H1 (cell line): ENCODE results near the gene IL7R. TPM values are rescaled to one million over a fixed set of nuclear protein-coding genes. Genes with fewer than 3 reads are reported as not detected.

Source experiments
- EP300 ChIP-seq, 2 experiments: IDR thresholded peaks; 1 replicate in 1 of 2; 2 replicates in 1 of 2; pipeline ENCODE4 v1.6.1; 2011 to 2012; ENCODE audit warnings: low read depth in 2 of 2, low read length in 2 of 2, mild to moderate bottlenecking in 2 of 2, borderline replicate concordance in 1 of 2, inconsistent platforms in 1 of 2, moderate library complexity in 1 of 2
- MAFK ChIP-seq: IDR thresholded peaks from 2 replicates; pipeline ENCODE4 v1.6.1; 2012; ENCODE audit warnings: low read depth, mild to moderate bottlenecking, improper control_type of control experiment, low read length
- POLR2AphosphoS5 ChIP-seq: IDR thresholded peaks from 2 replicates; pipeline ENCODE4 v1.6.1; 2011; ENCODE audit warnings: low read depth, low read length
- SP1 ChIP-seq: IDR thresholded peaks from 2 replicates; pipeline ENCODE4 v1.6.1; 2011; ENCODE audit warnings: low read depth, low read length
- SUZ12 ChIP-seq: fragments of 200-600 bp; sonication (generic); IDR thresholded peaks from 2 replicates; pipeline ENCODE4 v1.6.1; 2012; ENCODE audit warnings: mild to moderate bottlenecking, inconsistent platforms, low read length, moderate library complexity, mixed read lengths
- TBP ChIP-seq: IDR thresholded peaks from 2 replicates; pipeline ENCODE4 v1.6.1; 2011; ENCODE audit warnings: low read depth, low read length, improper control_type of control experiment
- polyA plus RNA-seq, 7 experiments: library from polyadenylated mRNA; depleted of rRNA in 3 of 7; stranded (reverse) in 5 of 7; unstranded in 2 of 7; fragments of >200 nt in 5 of 7; fragments of 200-250 nt in 2 of 7; gene quantifications; 1 replicate in 5 of 7; 2 replicates in 1 of 7; 4 replicates in 1 of 7; pipeline versions ENCODE4 v1.2.1 to v1.2.3, GENCODE V29; 2011 to 2013; ENCODE audit warnings: missing spikeins in 2 of 7, mixed read lengths in 2 of 7
- total RNA-seq: library from RNA; stranded (reverse); fragmentation: NEBNext Ultra II Directional; extraction: Animal tissue kit (Norgen Biotek cat#: 25700); gene quantifications from 2 replicates; pipeline ENCODE4 v1.2.1, GENCODE V29; 2021
- TF ChIP-seq, protein P1 (sequence below): fragments of 300-600 bp; sonication (generic); IDR thresholded peaks from 2 replicates; pipeline ENCODE4 v1.7.1; 2012; ENCODE audit warnings: low read length, moderate library complexity, mild to moderate bottlenecking, inconsistent platforms; ENCODE audit not compliant: insufficient replicate concordance

The IL7R gene
- total and polyA plus RNA-seq, 2 of the 8 experiments (the other 6 are each of a cell fraction or from before 2014, with no cell fraction given) = not detected

GRCh38 chr5:35894131-35894530 lies 37.4 kb downstream of the IL7R start (continued):
- TF ChIP-seq, protein P1, sequence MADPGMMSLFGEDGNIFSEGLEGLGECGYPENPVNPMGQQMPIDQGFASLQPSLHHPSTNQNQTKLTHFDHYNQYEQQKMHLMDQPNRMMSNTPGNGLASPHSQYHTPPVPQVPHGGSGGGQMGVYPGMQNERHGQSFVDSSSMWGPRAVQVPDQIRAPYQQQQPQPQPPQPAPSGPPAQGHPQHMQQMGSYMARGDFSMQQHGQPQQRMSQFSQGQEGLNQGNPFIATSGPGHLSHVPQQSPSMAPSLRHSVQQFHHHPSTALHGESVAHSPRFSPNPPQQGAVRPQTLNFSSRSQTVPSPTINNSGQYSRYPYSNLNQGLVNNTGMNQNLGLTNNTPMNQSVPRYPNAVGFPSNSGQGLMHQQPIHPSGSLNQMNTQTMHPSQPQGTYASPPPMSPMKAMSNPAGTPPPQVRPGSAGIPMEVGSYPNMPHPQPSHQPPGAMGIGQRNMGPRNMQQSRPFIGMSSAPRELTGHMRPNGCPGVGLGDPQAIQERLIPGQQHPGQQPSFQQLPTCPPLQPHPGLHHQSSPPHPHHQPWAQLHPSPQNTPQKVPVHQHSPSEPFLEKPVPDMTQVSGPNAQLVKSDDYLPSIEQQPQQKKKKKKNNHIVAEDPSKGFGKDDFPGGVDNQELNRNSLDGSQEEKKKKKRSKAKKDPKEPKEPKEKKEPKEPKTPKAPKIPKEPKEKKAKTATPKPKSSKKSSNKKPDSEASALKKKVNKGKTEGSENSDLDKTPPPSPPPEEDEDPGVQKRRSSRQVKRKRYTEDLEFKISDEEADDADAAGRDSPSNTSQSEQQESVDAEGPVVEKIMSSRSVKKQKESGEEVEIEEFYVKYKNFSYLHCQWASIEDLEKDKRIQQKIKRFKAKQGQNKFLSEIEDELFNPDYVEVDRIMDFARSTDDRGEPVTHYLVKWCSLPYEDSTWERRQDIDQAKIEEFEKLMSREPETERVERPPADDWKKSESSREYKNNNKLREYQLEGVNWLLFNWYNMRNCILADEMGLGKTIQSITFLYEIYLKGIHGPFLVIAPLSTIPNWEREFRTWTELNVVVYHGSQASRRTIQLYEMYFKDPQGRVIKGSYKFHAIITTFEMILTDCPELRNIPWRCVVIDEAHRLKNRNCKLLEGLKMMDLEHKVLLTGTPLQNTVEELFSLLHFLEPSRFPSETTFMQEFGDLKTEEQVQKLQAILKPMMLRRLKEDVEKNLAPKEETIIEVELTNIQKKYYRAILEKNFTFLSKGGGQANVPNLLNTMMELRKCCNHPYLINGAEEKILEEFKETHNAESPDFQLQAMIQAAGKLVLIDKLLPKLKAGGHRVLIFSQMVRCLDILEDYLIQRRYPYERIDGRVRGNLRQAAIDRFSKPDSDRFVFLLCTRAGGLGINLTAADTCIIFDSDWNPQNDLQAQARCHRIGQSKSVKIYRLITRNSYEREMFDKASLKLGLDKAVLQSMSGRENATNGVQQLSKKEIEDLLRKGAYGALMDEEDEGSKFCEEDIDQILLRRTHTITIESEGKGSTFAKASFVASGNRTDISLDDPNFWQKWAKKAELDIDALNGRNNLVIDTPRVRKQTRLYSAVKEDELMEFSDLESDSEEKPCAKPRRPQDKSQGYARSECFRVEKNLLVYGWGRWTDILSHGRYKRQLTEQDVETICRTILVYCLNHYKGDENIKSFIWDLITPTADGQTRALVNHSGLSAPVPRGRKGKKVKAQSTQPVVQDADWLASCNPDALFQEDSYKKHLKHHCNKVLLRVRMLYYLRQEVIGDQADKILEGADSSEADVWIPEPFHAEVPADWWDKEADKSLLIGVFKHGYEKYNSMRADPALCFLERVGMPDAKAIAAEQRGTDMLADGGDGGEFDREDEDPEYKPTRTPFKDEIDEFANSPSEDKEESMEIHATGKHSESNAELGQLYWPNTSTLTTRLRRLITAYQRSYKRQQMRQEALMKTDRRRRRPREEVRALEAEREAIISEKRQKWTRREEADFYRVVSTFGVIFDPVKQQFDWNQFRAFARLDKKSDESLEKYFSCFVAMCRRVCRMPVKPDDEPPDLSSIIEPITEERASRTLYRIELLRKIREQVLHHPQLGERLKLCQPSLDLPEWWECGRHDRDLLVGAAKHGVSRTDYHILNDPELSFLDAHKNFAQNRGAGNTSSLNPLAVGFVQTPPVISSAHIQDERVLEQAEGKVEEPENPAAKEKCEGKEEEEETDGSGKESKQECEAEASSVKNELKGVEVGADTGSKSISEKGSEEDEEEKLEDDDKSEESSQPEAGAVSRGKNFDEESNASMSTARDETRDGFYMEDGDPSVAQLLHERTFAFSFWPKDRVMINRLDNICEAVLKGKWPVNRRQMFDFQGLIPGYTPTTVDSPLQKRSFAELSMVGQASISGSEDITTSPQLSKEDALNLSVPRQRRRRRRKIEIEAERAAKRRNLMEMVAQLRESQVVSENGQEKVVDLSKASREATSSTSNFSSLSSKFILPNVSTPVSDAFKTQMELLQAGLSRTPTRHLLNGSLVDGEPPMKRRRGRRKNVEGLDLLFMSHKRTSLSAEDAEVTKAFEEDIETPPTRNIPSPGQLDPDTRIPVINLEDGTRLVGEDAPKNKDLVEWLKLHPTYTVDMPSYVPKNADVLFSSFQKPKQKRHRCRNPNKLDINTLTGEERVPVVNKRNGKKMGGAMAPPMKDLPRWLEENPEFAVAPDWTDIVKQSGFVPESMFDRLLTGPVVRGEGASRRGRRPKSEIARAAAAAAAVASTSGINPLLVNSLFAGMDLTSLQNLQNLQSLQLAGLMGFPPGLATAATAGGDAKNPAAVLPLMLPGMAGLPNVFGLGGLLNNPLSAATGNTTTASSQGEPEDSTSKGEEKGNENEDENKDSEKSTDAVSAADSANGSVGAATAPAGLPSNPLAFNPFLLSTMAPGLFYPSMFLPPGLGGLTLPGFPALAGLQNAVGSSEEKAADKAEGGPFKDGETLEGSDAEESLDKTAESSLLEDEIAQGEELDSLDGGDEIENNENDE = no peak
- no peak for TF ChIP-seq MAFK
- TF ChIP-seq SUZ12 = no peak
- TF ChIP-seq TBP = no peak
- no peak for TF ChIP-seq SP1
- no peak for TF ChIP-seq POLR2AphosphoS5
- TF ChIP-seq EP300 (IDR thresholded peaks at IDR 0.05; ENCODE audit: borderline replicate concordance in 1 of 2, low read depth in 2 of 2, low read length in 2 of 2) = no peak
